Measurements from ENCODE around the gene MYO7A. TPM values are rescaled to one million over a fixed set of nuclear protein-coding genes. Genes with fewer than 3 reads are reported as not detected.

MYO7A gene
- total and polyA plus RNA-seq, 2 of the 8 experiments (the other 6 are each of a cell fraction or from before 2014, with no cell fraction given) = 1.5 to 1.9 TPM

DNA sequence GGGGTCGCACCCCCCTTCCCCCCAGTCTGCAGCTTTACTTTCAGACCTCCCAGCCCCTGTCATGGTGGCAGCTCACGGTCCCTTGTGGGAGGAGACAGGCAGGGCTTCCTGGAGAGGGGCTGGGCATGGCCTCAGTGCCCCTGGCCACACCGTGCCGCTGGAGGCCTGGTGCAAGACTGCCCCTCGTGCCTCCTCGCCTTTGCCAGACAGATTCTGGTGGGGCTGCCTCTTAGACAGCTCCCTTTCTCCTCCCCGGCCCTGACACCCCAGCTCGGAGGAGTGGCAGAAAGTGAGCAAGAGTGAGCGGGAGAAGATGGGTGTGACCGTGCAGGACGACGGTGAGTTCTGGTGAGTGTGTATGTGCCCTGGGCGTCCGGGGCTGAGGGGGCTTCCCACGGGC is 12.1 kb upstream of the MYO7A start:
- H3K4me3 ChIP-seq (ENCODE audit: extremely low read depth in 1 of 4, insufficient read depth in 2 of 4, low read depth in 3 of 4, low read length in 4 of 4) = no peak overlapping the region
- no peak overlapping the region for H3K27ac ChIP-seq (ENCODE audit: low read depth, low read length)
- H3K79me2 ChIP-seq (ENCODE audit: control insufficient read depth in 1 of 2, insufficient read depth in 2 of 2, low read length in 2 of 2) = no peaks in the 10 kb centered on the region
- no peak overlapping the region for H3K4me2 ChIP-seq (ENCODE audit: insufficient read depth in 1 of 2, low read depth in 2 of 2, low read length in 2 of 2)
- H3K79me1 ChIP-seq (ENCODE audit: low read depth, low read length) = no peaks in the 10 kb centered on the region
- H3K14ac ChIP-seq (ENCODE audit: insufficient read length) = no peak overlapping the region
- no peaks in the 10 kb centered on the region for H3K9me3 ChIP-seq (ENCODE audit: insufficient read depth in 2 of 2, low read depth in 1 of 2, low read length in 1 of 2)
- H4K91ac ChIP-seq (replicated peaks; ENCODE audit: insufficient read length, low read length) = no peak overlapping the region
- H4K8ac ChIP-seq (ENCODE audit: extremely low read depth, insufficient read depth, low read length) = no peak overlapping the region; the same call in 1 of the 2 replicates
- no peak overlapping the region for H3K56ac ChIP-seq (replicated peaks; ENCODE audit: insufficient read length, low read depth, low read length)
- no peaks in the 10 kb centered on the region for H3K27me3 ChIP-seq (replicated peaks in 1 of 4; ENCODE audit: control insufficient read depth in 3 of 4, extremely low read depth in 1 of 4, insufficient read depth in 3 of 4, low read length in 3 of 4)
- H3K18ac ChIP-seq (ENCODE audit: extremely low read depth, low read length) = no peak overlapping the region
- H2BK120ac ChIP-seq (replicated peaks; ENCODE audit: low read depth, low read length) = no peak overlapping the region
- DNase-seq (ENCODE audit: low read depth in 1 of 2, low spot score in 2 of 2) (no peak), FAIRE-seq (no peak)
- H3K4ac ChIP-seq (replicated peaks; ENCODE audit: insufficient read length, low read depth, low read length) = no peak overlapping the region
- H3K36me3 ChIP-seq (ENCODE audit: control insufficient read depth in 2 of 4, insufficient read depth in 4 of 4, low read length in 3 of 4) = no peaks in the 10 kb centered on the region; a peak in 1 of 8 replicates
- no peak overlapping the region for H2BK12ac ChIP-seq (ENCODE audit: low read depth, low read length)
- no peak overlapping the region for H2BK20ac ChIP-seq (ENCODE audit: low read length)
- no peak overlapping the region for H3K9ac ChIP-seq (replicated peaks in 1 of 4; ENCODE audit: extremely low read depth in 1 of 4, low read depth in 3 of 4, low read length in 3 of 4)
- ChIA-PET POLR2A (ENCODE audit: partially characterized antibody) (no interaction called here), CTCF (ENCODE audit: partially characterized antibody) (interaction anchor here (1.0 to 19.1 kb wide), 17 partner anchors 11 to 83 kb away, joined by 3 to 297 read pairs (median 6); partner anchors contain the start of genes MYO7A and OMP)
- H4K20me1 ChIP-seq (replicated peaks in 1 of 2; ENCODE audit: control insufficient read depth in 1 of 2, insufficient read depth in 2 of 2, low read length in 2 of 2) = no peaks in the 10 kb centered on the region
- 88% methylated on average over 11 of the region's 15 CpGs; no CpG with 5 or more reads in 1 of the 2 experiments for WGBS, 2 experiments (ENCODE audit: extremely low coverage in 1 of 2, insufficient coverage in 1 of 2, insufficient read length in 1 of 2, insufficient replicate concordance in 2 of 2, low coverage in 1 of 2, low lambda C conversion rate in 2 of 2, missing lambda C conversion rate in 1 of 2)
- H2AFZ ChIP-seq (ENCODE audit: low read length) = no peak overlapping the region
- no peak overlapping the region for H2BK15ac ChIP-seq (ENCODE audit: low read length)
- H2AK5ac ChIP-seq (ENCODE audit: low read depth, low read length) = no peak overlapping the region
- no peak overlapping the region for H4K5ac ChIP-seq (ENCODE audit: insufficient read length, low read depth, low read length)
- no peak overlapping the region for H3K23ac ChIP-seq (ENCODE audit: insufficient read length)
- TF ChIP-seq CHD1 (IDR thresholded peaks at IDR 0.05; ENCODE audit: low read depth, low read length) (no peak), EZH2 (IDR thresholded peaks at IDR 0.05; ENCODE audit: low read depth, low read length, severe bottlenecking) (no peak), SP2 (IDR thresholded peaks at IDR 0.05; ENCODE audit: low read length) (no peak), SRF (IDR thresholded peaks at IDR 0.05; ENCODE audit: low read depth, low read length) (no peak)
- H3K4me1 ChIP-seq (replicated peaks in 1 of 4; ENCODE audit: control insufficient read depth in 3 of 4, insufficient read depth in 4 of 4, low read length in 3 of 4) = peaks cover 0 to 3% (median 1%) of the 10 kb centered on the region in 4 experiments; a peak in 3 of 7 replicates
- peak overlapping the region; percentile 44; the same call in 1 of the 2 replicates for H2BK5ac ChIP-seq (ENCODE audit: low read depth, low read length)
- H3K23me2 ChIP-seq (ENCODE audit: low read depth, low read length) = no peaks in the 10 kb centered on the region
